Tibial artery (tissue), 4 donors: ENCODE results near the gene OSBPL6.

Experiments used
- DNase-seq, 2 donors: peaks; one replicate each; pipeline ENCODE4 v3.0.0-alpha.2; 2019
- H3K27ac ChIP-seq, 2 donors: fragments of 200-600 bp; sonication (generic) in 1 of 2; 1 replicate in 1 of 2; 2 replicates in 1 of 2; pipeline ENCODE4 v1.5.1; 2018 to 2019; ENCODE audit warnings: mild to moderate bottlenecking in 1 of 2
- H3K27me3 ChIP-seq, 2 donors: fragments of 200-600 bp; sonication (generic) in 1 of 2; one replicate each; pipeline versions ENCODE4 v1.5.1 to v1.6.0; 2016 to 2019
- H3K36me3 ChIP-seq, 3 donors: fragments of 200-600 bp; sonication (generic) in 2 of 3; one replicate each; pipeline ENCODE4 v1.5.1; 2016 to 2019; ENCODE audit warnings: mild to moderate bottlenecking in 2 of 3
- H3K4me1 ChIP-seq, 4 donors: fragments of 200-600 bp; sonication (generic) in 2 of 4; 1 replicate in 3 of 4; 2 replicates in 1 of 4; pipeline ENCODE4 v1.5.1; 2016 to 2019
- H3K4me3 ChIP-seq, 2 donors: fragments of 200-600 bp; sonication (generic) in 1 of 2; 1 replicate in 1 of 2; 2 replicates in 1 of 2; pipeline ENCODE4 v1.5.1; 2018 to 2019; ENCODE audit warnings: mild to moderate bottlenecking in 2 of 2
- H3K9me3 ChIP-seq, 3 donors: fragments of 200-600 bp; sonication (generic) in 1 of 3; one replicate each; pipeline ENCODE4 v1.5.1; 2016 to 2019
- CTCF ChIP-seq, 2 experiments: fragments of 200-600 bp in 1 of 2; fragments of 450-650 bp in 1 of 2; IDR thresholded peaks; one replicate each; pipeline ENCODE4 v1.5.1; 2017 to 2019; ENCODE audit warnings: antibody characterized with exemption in 2 of 2, mild to moderate bottlenecking in 1 of 2, moderate library complexity in 1 of 2
- intact Hi-C: fragments of 100-400 bp; cut with DNase I; formaldehyde crosslinking; loops from one replicate; pipeline ENCODE4 v1.15.0; 2023; ENCODE audit warnings: low total_unique reads

The OSBPL6 gene

DNA sequence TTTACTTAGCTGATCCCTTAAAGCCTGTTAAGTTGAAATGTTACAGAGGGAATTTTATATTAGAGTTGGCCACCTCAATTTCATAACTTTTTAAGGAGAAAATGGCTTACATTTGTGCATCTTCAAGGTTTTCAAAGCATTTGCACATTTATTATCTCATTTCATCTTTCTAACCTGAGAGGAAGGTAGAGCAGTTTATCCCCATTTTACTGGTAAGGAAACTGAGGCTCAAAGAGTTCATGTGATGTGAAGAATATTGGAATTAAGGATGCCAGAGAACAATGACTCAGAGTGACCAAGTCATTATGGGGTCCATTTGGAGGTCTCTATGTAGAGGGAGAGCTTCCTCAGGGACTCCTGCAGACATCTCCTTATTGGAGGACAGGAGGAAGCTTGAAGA, 221.7 kb downstream of the OSBPL6 start:
- Histone ChIP-seq H3K4me1 (peaks cover 0 to 11% (median 5%) of the 10 kb centered on the region in 4 donors), H3K4me3 (no peak overlapping the region), H3K9me3 (no peaks in the 10 kb centered on the region), H3K27me3 (no peaks in the 10 kb centered on the region), H3K36me3 (no peaks in the 10 kb centered on the region), H3K27ac (no peak overlapping the region)
- TF ChIP-seq CTCF (IDR thresholded peaks at IDR 0.05): no peak
- no peak for DNase-seq
- intact Hi-C loops: loop anchor here (10.0 kb wide), 1 partner anchor 281 kb away; no protein-coding TSS in a partner anchor

DNA sequence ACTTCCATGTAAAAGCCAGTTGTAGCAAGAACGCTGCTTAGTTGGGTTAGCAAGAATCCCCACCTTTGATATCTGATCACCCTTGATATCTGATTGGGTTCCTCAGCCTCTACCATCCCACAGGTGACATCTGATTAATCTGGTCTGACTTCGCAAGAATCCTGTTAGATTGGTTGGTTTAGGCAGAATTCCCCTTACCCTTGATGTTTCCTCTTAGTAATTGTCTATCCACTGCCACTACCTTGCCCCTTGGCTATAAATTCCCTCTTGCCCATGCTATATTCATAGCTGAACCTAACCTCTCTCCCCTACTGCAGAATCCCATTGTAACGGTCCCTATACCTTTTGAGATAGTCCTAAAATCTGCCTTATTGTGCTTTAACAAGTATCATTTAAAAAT, 223.6 kb downstream of the OSBPL6 start:
- Histone ChIP-seq H3K36me3 (peaks cover 0 to 2% (median 0%) of the 10 kb centered on the region in 3 donors), H3K4me3 (no peak overlapping the region), H3K9me3 (no peaks in the 10 kb centered on the region), H3K4me1 (peaks cover 0 to 9% (median 5%) of the 10 kb centered on the region in 4 donors), H3K27ac (no peak overlapping the region), H3K27me3 (no peaks in the 10 kb centered on the region)
- DNase-seq: no peak
- no peak for TF ChIP-seq CTCF (IDR thresholded peaks at IDR 0.05)
- intact Hi-C loops: loop anchor here (10.0 kb wide), 1 partner anchor 283 kb away; no protein-coding TSS in a partner anchor

GRCh38 chr2:178418426-178418825, 224.1 kb downstream of the OSBPL6 start:
- no peak overlapping the region for H3K27ac ChIP-seq
- no peak overlapping the region for H3K4me3 ChIP-seq
- no peak for TF ChIP-seq CTCF (IDR thresholded peaks at IDR 0.05)
- intact Hi-C loops: loop anchor here (10.0 kb wide), 1 partner anchor 284 kb away; no protein-coding TSS in a partner anchor
- no peaks in the 10 kb centered on the region for H3K27me3 ChIP-seq
- H3K9me3 ChIP-seq: no peaks in the 10 kb centered on the region
- H3K36me3 ChIP-seq: peaks cover 0 to 4% (median 0%) of the 10 kb centered on the region in 3 donors
- no peak for DNase-seq
- peaks cover 0 to 7% (median 5%) of the 10 kb centered on the region in 4 donors for H3K4me1 ChIP-seq

DNA sequence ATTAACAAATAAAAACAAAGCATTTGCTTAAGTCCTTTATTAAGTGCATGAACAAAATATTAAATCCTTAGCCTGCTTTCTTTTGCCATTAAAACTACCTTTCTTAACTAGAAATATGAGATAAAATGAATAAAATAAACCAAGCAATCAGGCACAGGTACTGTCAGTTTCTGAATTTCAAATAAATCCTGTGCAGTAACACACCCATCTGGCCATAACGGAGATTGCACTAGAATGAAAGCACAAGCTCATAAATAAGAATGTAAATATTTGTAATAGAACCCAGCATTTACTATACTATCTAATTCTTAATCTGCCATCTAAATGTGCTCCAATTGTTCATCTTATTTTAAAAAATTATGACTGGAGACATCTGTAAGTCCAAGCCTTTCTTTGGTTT, 224.8 kb downstream of the OSBPL6 start:
- intact Hi-C loops: loop anchor here (10.0 kb wide), 1 partner anchor 284 kb away; no protein-coding TSS in a partner anchor
- no peaks in the 10 kb centered on the region for H3K9me3 ChIP-seq
- peaks cover 0 to 7% (median 5%) of the 10 kb centered on the region in 4 donors for H3K4me1 ChIP-seq
- H3K36me3 ChIP-seq: peaks cover 0 to 4% (median 0%) of the 10 kb centered on the region in 3 donors
- DNase-seq: no peak
- no peak overlapping the region for H3K4me3 ChIP-seq
- no peak for TF ChIP-seq CTCF (IDR thresholded peaks at IDR 0.05)
- H3K27ac ChIP-seq: no peak overlapping the region
- no peaks in the 10 kb centered on the region for H3K27me3 ChIP-seq

GRCh38 chr2:178420463-178420999, 226.2 kb downstream of the OSBPL6 start:
- Histone ChIP-seq H3K4me3 (no peak overlapping the region), H3K27me3 (no peaks in the 10 kb centered on the region), H3K27ac (no peak overlapping the region), H3K9me3 (no peaks in the 10 kb centered on the region), H3K36me3 (peaks cover 0 to 5% (median 4%) of the 10 kb centered on the region in 3 donors), H3K4me1 (no peaks in the 10 kb centered on the region)
- intact Hi-C loops: no loop called here
- no peak for DNase-seq
- TF ChIP-seq CTCF (IDR thresholded peaks at IDR 0.05): no peak
